Fibroblast of the aortic adventitia (primary cell): Measurements from ENCODE around the gene LPIN1. TPM values are rescaled to one million over a fixed set of nuclear protein-coding genes. Genes with fewer than 3 reads are reported as not detected.
A peak's percentile ranks its signal among the peaks of the same experiment; 100 is the strongest.

ENCODE experiments used
- DNase-seq: peaks from one replicate; pipeline ENCODE4 v3.0.0-alpha.2; 2010; ENCODE audit warnings: low read depth
- H3K4me3 ChIP-seq: 2 replicates; pipeline ENCODE4 v1.5.1; 2011; ENCODE audit warnings: low read depth, mild to moderate bottlenecking, control low read depth, low read length, moderate library complexity
- CTCF ChIP-seq: IDR thresholded peaks from 2 replicates; pipeline ENCODE4 v1.5.1; 2011; ENCODE audit warnings: mild to moderate bottlenecking, low read length, control low read depth, inconsistent platforms; ENCODE audit not compliant: insufficient read depth
- total RNA-seq: library from RNA; depleted of rRNA; stranded (reverse); fragments of >200 nt; gene quantifications from 2 replicates; pipeline ENCODE4 v1.2.3, GENCODE V29; 2012; ENCODE audit warnings: low replicate concordance

Gene LPIN1
- total RNA-seq, 1 donor, result 50.4 TPM

- DNase-seq, result no peak
- no peak for TF ChIP-seq CTCF
- H3K4me3 ChIP-seq, result no peak overlapping the region
Measured at GRCh38 chr2:11870064-11870463, 123.6 kb downstream of the LPIN1 start.

- DNase-seq, result no peak
- H3K4me3 ChIP-seq, result no peak overlapping the region
- no peak for TF ChIP-seq CTCF
Measured at GRCh38 chr2:11870584-11870983, 124.2 kb downstream of the LPIN1 start.

- DNase-seq, result no peak
- H3K4me3 ChIP-seq, result no peak overlapping the region
- no peak for TF ChIP-seq CTCF
Measured at GRCh38 chr2:11871421-11871820, 125.0 kb downstream of the LPIN1 start.

- TF ChIP-seq CTCF, result no peak
- H3K4me3 ChIP-seq, result no peak overlapping the region
- DNase-seq, result peak; percentile 23
Measured at GRCh38 chr2:11872247-11872947, 126.0 kb downstream of the LPIN1 start.

- TF ChIP-seq CTCF, result no peak
- H3K4me3 ChIP-seq, result no peak overlapping the region
- no peak for DNase-seq
Measured at GRCh38 chr2:11872948-11873269, 126.5 kb downstream of the LPIN1 start.

GRCh38 chr2:11873356-11874154, 127.1 kb downstream of the LPIN1 start:
- no peak for TF ChIP-seq CTCF
- DNase-seq, result peak; percentile 12
- no peak overlapping the region for H3K4me3 ChIP-seq

GRCh38 chr2:11874861-11875260, 128.4 kb downstream of the LPIN1 start:
- no peak overlapping the region for H3K4me3 ChIP-seq
- DNase-seq, result no peak
- TF ChIP-seq CTCF, result no peak
